ENCODE measurements around the gene FILIP1L.

Gene FILIP1L

GRCh38 chr3:99865321-99865720 is 249.0 kb downstream of the FILIP1L start:
- TF ChIP-seq ZNF274 (IDR thresholded peaks at IDR 0.05; ENCODE audit: low read depth, low read length), result no peak
- H3K4me3 ChIP-seq (ENCODE audit: low read length), result no peak overlapping the region

GRCh38 chr3:99864289-99864688 is 250.0 kb downstream of the FILIP1L start:
- TF ChIP-seq ZNF274 (IDR thresholded peaks at IDR 0.05; ENCODE audit: low read depth, low read length), result no peak
- H3K4me3 ChIP-seq (ENCODE audit: low read length), result no peak overlapping the region

GRCh38 chr3:99863588-99863987 is 250.7 kb downstream of the FILIP1L start:
- TF ChIP-seq ZNF274 (IDR thresholded peaks at IDR 0.05; ENCODE audit: low read depth, low read length), result no peak
- H3K4me3 ChIP-seq (ENCODE audit: low read length), result no peak overlapping the region

GRCh38 chr3:99863002-99863401 is 251.3 kb downstream of the FILIP1L start:
- H3K4me3 ChIP-seq (ENCODE audit: low read length), result no peak overlapping the region
- no peak for TF ChIP-seq ZNF274 (IDR thresholded peaks at IDR 0.05; ENCODE audit: low read depth, low read length)

GRCh38 chr3:99862208-99862607 is 252.1 kb downstream of the FILIP1L start:
- no peak for TF ChIP-seq ZNF274 (IDR thresholded peaks at IDR 0.05; ENCODE audit: low read depth, low read length)
- H3K4me3 ChIP-seq (ENCODE audit: low read length), result no peak overlapping the region

- H3K4me3 ChIP-seq (ENCODE audit: low read length), result no peak overlapping the region
- no peak for TF ChIP-seq ZNF274 (IDR thresholded peaks at IDR 0.05; ENCODE audit: low read depth, low read length)
Measured at GRCh38 chr3:99861216-99861615, 253.1 kb downstream of the FILIP1L start.

GRCh38 chr3:99859825-99860224 is 254.5 kb downstream of the FILIP1L start:
- no peak overlapping the region for H3K4me3 ChIP-seq (ENCODE audit: low read length)
- no peak for TF ChIP-seq ZNF274 (IDR thresholded peaks at IDR 0.05; ENCODE audit: low read depth, low read length)

GRCh38 chr3:99858469-99858868 is 255.8 kb downstream of the FILIP1L start:
- no peak overlapping the region for H3K4me3 ChIP-seq (ENCODE audit: low read length)
- no peak for TF ChIP-seq ZNF274 (IDR thresholded peaks at IDR 0.05; ENCODE audit: low read depth, low read length)

- no peak overlapping the region for H3K4me3 ChIP-seq (ENCODE audit: low read length)
- TF ChIP-seq ZNF274 (IDR thresholded peaks at IDR 0.05; ENCODE audit: low read depth, low read length), result no peak
Measured at GRCh38 chr3:99857278-99857677, 257.0 kb downstream of the FILIP1L start.

GRCh38 chr3:99856437-99857220 is 257.7 kb downstream of the FILIP1L start:
- no peak for TF ChIP-seq ZNF274 (IDR thresholded peaks at IDR 0.05; ENCODE audit: low read depth, low read length)
- H3K4me3 ChIP-seq (ENCODE audit: low read length), result no peak overlapping the region

- TF ChIP-seq ZNF274 (IDR thresholded peaks at IDR 0.05; ENCODE audit: low read depth, low read length), result no peak
- H3K4me3 ChIP-seq (ENCODE audit: low read length), result no peak overlapping the region
Measured at GRCh38 chr3:99855900-99856299, 258.4 kb downstream of the FILIP1L start.

- no peak for TF ChIP-seq ZNF274 (IDR thresholded peaks at IDR 0.05; ENCODE audit: low read depth, low read length)
- H3K4me3 ChIP-seq (ENCODE audit: low read length), result no peak overlapping the region
Measured at GRCh38 chr3:99854756-99855298, 259.5 kb downstream of the FILIP1L start.

- no peak for TF ChIP-seq ZNF274 (IDR thresholded peaks at IDR 0.05; ENCODE audit: low read depth, low read length)
- H3K4me3 ChIP-seq (ENCODE audit: low read length), result no peak overlapping the region
Measured at GRCh38 chr3:99852851-99853250, 261.4 kb downstream of the FILIP1L start.

GRCh38 chr3:99851955-99852354 is 262.3 kb downstream of the FILIP1L start:
- no peak overlapping the region for H3K4me3 ChIP-seq (ENCODE audit: low read length)
- no peak for TF ChIP-seq ZNF274 (IDR thresholded peaks at IDR 0.05; ENCODE audit: low read depth, low read length)

GRCh38 chr3:99850608-99851007 is 263.7 kb downstream of the FILIP1L start:
- H3K4me3 ChIP-seq (ENCODE audit: low read length), result no peak overlapping the region
- no peak for TF ChIP-seq ZNF274 (IDR thresholded peaks at IDR 0.05; ENCODE audit: low read depth, low read length)
